ENCODE measurements around the gene PUS7L.
A peak's percentile ranks its signal among the peaks of the same experiment; 100 is the strongest.
"Not testable (repeated sequence)": the region's sequence is repeated elsewhere in the genome, so short reads cannot be mapped to it uniquely, and the experiment has no call there.

Gene PUS7L

GRCh38 chr12:43749016-43749415 lies 9.6 kb downstream of the PUS7L start:
- no peak for DNase-seq

GRCh38 chr12:43744826-43745225 lies 13.8 kb downstream of the PUS7L start:
- DNase-seq = no peak

- DNase-seq = no peak
Observed at GRCh38 chr12:43742106-43742505, 16.5 kb downstream of the PUS7L start.

GRCh38 chr12:43740511-43741100 lies 18.0 kb downstream of the PUS7L start:
- DNase-seq = no peak

GRCh38 chr12:43737646-43738045 lies 20.9 kb downstream of the PUS7L start:
- DNase-seq = no peak

GRCh38 chr12:43736927-43737440 lies 21.6 kb downstream of the PUS7L start:
- DNase-seq = no peak

- no peak for DNase-seq
Observed at GRCh38 chr12:43733687-43734086, 24.9 kb downstream of the PUS7L start.

GRCh38 chr12:43730283-43730682 lies 28.3 kb downstream of the PUS7L start:
- DNase-seq = no peak

GRCh38 chr12:43728698-43729097 lies 29.9 kb downstream of the PUS7L start:
- no peak for DNase-seq

GRCh38 chr12:43728117-43728516 lies 30.5 kb downstream of the PUS7L start:
- DNase-seq = no peak

GRCh38 chr12:43723134-43723533 lies 35.5 kb downstream of the PUS7L start:
- no peak for DNase-seq

GRCh38 chr12:43722621-43723020 lies 36.0 kb downstream of the PUS7L start:
- no peak for DNase-seq

- no peak for DNase-seq
Observed at GRCh38 chr12:43711348-43711747, 47.2 kb downstream of the PUS7L start.

GRCh38 chr12:43703772-43704171 lies 54.8 kb downstream of the PUS7L start:
- DNase-seq = not testable (repeated sequence)

- DNase-seq = not testable (repeated sequence)
Observed at GRCh38 chr12:43701194-43701593, 57.4 kb downstream of the PUS7L start.

- peak in 1 of 2 experiments; percentile 36 for DNase-seq
Observed at GRCh38 chr12:43696154-43696553, 62.4 kb downstream of the PUS7L start.

GRCh38 chr12:43694879-43695278 lies 63.7 kb downstream of the PUS7L start:
- no peak for DNase-seq

GRCh38 chr12:43692064-43692463 lies 66.5 kb downstream of the PUS7L start:
- DNase-seq = no peak

GRCh38 chr12:43685491-43685890 lies 73.1 kb downstream of the PUS7L start:
- DNase-seq = not testable (repeated sequence)

- DNase-seq = peak; percentile 23 to 37
Observed at GRCh38 chr12:43676183-43676813, 82.3 kb downstream of the PUS7L start.

- DNase-seq = no peak
Observed at GRCh38 chr12:43675048-43675904, 83.3 kb downstream of the PUS7L start.

GRCh38 chr12:43669373-43669772 lies 89.2 kb downstream of the PUS7L start:
- DNase-seq = peak in 1 of 2 experiments; percentile 42

Data from NCI-H1930 (cell line).